COR-L47 (cell line): ENCODE data around the gene CRIP1.

ENCODE experiments used
- DNase-seq: peaks from one replicate; lab custom pipeline; 2025; lab: John Stamatoyannopoulos, UW

The CRIP1 gene

GRCh38 chr14:105486163-105486973 lies at the start of gene CRIP1:
Gene CRIP1, plus strand, starts transcription at chr14:105486886. Its CDS starts 374 bp downstream, at chr14:105487260.
- DNase-seq, result no peak

- peak; percentile 40 for DNase-seq
Observed at GRCh38 chr14:105436891-105437722, 49.6 kb upstream of the CRIP1 start.

GRCh38 chr14:105437723-105438500 lies 48.8 kb upstream of the CRIP1 start:
- no peak for DNase-seq

DNA sequence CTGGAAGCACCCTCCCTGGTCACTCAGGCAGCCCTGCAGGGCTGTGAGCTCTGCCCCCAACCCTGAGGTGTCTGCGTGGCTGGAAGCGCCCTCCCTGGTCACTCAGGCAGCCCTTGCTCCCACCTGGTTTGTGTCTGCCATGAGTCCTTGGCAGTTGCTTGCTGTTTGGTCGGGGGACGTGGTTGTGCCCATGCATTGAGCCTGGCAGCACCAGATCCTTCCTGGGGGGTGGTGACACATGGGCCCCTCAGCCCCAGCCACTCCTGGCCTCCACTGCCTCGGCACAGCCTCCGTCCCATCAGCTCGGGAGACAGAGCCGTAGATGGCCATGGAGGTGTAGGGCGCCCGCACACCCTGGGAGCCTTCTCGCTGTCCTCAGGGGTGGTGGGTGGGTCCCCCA lies 47.5 kb upstream of the CRIP1 start:
- DNase-seq, result no peak

DNA sequence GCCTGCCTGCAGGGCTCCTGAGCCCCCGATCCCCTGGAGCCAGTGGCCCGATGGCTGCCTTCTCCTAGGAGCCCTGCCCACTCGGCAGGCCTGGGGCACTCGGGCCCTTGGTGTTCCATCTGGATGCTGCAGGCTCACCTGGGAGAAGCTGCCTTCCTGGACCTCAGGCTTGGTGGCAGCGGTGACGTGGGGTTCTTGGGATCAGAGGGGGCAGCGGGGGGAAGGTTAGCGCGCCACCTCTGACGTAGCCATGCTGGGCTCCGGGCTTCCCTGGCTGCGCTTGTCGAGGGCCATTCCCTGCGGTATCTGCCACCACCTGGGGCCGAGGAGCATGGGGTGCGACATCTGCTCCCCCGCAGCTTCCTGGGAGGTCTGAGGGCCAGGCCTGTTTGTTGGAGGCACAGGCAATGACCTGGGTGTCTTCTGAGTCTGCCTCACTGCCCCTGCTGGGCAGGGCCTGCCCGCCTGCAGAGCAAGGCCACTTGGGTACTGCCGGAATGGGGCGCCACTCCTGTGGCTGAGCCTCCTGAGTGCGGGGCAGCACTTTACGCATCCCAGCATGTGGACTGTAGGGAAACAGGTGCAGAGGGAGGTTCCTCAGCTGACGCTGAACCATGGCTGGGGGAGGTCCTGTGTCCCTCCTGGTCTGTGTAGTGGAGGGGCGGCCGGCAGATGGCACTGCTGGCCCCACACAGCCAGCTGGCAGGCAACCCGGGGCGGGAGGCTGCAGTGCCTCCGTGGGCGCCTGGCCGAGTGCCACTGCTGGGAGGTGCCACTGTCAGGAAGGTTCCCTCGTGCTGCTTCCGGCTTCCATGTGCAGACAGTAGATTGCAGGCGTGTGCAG lies 46.8 kb upstream of the CRIP1 start:
- peak; percentile 94 for DNase-seq

DNA sequence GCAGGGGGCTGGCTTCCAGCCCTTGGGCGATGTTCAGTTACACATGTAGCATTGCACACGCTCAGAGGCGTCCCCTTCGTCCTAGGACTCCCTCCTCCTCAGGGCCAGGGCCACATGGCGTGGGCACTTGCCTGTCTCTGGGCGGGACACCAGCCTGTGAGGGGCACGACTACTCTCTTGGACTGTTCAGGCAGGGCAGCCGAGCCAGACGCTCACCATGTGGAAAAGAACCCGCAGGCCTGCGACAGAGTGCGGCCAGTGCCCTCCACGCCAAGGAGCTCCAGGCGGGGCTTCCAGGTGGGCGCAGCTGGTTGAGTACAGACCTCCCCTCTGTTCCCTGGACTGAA lies 46.2 kb upstream of the CRIP1 start:
- no peak for DNase-seq

GRCh38 chr14:105440992-105441391 lies 45.7 kb upstream of the CRIP1 start:
- DNase-seq, result no peak

DNA sequence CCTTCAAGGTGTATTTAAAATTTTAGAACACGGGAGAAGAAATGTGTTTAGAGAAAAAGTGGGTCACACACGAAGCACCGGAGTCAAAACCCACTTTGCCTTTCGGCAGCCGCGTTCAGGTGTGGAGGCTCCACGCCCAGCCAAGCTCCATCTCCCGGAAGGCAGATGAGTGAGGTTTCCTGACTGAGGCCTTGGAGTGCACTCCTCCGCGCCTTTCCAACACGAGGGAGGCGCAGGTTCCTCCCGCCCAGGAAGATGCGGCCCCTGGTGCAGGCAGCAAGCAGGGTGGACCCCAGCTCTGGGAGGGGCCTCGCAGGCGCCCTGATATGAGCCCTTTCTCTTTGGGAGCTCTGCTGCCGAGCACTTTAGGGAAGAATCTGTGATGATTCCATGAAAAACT lies 44.6 kb upstream of the CRIP1 start:
- DNase-seq, result no peak

- no peak for DNase-seq
Observed at GRCh38 chr14:105442834-105443233, 43.9 kb upstream of the CRIP1 start.

- no peak for DNase-seq
Observed at GRCh38 chr14:105444859-105445258, 41.8 kb upstream of the CRIP1 start.

DNA sequence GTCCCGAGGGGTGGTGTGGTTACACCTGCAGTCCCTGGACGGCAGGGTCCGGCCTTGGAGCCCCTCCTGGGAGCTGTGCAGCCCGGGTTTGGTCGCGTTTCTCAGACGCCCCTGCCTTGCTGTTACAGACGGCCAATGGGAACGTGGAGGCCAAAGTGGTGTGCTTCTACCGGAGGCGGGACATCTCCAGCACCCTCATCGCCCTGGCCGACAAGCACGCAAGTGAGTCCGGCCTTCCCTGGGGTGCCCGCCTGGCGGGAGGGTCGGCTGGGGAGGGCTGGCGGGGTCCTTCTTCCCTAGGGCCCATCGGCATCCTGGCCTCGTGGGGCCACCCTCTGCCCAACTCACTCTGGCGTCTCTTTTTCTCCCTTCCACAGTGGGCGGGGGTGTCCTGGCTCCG lies 41.4 kb upstream of the CRIP1 start:
- no peak for DNase-seq

DNA sequence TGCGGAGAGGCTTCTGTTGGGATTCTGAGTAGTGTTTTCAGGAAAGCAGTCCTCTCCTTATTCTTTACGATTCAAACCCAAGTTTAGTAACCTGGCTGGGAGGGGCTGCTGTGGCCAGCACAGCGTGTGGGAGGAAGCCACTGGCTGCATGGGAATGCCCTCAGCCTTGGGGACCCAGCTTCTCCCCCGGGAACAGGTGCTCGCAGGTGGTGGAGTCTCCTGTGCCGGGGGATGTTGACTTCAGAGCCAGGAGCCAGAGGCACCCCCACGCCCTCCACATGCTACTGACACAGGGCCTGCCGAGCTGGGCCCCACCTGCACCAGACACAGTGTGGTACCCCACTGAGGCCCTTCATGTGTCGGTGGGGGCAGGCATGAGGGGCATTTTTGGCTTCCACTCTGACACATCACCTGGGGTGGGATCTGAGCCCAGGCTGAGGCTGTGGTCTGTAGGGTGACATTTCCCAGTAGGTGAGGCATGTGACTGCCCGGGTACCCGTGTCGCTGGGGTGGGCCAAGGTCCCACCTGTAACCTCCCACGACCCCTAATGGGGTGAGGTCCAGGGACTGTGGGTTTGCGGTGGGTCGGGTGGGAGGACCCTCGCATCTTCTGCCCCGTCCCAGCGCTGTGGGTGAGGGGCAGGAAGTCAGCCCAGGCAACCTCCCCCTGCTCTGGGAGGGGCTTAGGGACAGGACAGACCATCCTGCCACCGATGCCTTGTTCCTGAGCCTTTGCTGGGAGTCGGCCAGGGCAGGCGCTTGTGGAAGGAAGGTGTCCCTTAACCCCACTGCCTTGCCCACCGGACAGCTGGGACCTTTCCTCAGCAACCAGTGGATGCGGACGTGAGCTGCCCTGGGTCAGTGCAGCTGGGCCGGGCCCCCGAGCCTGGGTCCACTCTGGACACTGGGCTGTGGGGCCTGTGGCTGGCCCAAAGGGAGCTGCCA lies 40.5 kb upstream of the CRIP1 start:
- no peak for DNase-seq

DNA sequence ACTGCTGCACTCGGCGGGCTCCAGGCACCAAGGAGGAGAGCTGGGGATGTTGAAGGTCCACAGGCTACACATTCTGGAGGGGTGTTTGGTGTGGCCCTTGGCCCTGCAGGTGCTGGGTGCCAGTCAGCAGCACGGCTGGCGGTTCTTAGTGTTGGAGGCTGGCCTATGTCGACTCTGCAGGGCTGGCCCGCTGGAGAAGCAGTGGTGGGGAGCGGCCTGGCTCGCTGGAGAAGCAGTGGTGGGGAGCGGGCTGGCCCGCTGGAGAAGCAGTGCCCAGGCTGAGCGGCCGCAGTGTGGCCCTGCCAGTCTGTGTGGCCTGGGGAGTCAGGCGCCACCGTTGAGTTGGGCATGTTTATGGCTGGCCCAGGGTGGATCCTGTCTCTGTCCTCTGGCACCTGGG lies 39.7 kb upstream of the CRIP1 start:
- no peak for DNase-seq

GRCh38 chr14:105447651-105448640 lies 38.7 kb upstream of the CRIP1 start:
- no peak for DNase-seq

GRCh38 chr14:105448706-105449111 lies 38.0 kb upstream of the CRIP1 start:
- DNase-seq, result peak; percentile 31

DNA sequence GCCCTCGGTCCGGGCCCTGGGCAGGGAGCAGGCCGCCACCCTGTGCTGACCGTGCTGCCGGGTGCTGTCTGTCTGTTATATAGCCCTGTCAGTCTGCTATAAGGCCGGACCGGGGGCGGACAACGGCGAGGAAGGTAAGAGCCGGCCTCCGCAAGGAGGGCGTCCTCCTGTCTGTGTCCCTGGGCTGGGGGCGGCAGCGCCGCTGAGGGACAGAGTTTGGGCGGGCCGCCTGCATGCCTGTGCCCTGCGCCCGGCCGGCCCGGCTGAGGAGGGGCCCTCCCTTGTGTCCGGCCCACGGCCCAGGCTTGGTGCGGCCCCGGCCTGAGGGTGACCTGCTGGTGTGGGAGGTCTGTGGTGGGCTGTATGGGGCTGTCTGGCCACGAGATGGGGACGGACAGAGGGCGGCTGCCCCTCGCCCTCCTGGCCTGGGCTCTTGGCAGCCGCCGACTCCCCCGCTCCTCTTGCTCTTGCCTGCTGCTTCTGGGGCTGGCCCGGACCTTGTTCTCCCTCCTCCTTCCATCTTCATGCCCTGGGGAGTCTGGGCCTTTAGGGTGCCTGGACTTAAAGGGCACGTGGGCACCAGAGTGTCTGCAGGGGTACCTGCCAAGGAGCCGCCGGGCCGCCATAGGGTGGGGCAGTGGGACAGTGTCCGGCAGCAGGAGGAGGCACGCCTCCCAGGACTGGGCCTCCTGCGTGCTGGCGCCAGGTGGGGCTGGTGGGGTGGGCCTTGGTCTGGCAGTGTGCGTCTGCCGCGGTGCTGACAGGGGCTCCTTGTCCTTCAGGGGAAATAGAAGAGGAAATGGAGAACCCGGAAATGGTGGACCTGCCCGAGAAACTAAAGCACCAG lies 37.2 kb upstream of the CRIP1 start:
- no peak for DNase-seq

GRCh38 chr14:105450123-105450505 lies 36.6 kb upstream of the CRIP1 start:
- DNase-seq, result no peak
